MM.1S (cell line): ENCODE measurements around the gene OR7G2.

Experiments used
- EZH2phosphoT487 ChIP-seq: fragments of 300-600 bp; sonication (generic); IDR thresholded peaks from 2 replicates; pipeline ENCODE4 v1.6.1; 2018; ENCODE audit warnings: antibody characterized with exemption, low read length
- TF ChIP-seq, protein P1 (sequence below): fragments of 300-600 bp; sonication (generic); IDR thresholded peaks from 2 replicates; pipeline ENCODE4 v1.5.1; 2016; ENCODE audit warnings: antibody characterized with exemption, low read length, mixed read lengths

DNA sequence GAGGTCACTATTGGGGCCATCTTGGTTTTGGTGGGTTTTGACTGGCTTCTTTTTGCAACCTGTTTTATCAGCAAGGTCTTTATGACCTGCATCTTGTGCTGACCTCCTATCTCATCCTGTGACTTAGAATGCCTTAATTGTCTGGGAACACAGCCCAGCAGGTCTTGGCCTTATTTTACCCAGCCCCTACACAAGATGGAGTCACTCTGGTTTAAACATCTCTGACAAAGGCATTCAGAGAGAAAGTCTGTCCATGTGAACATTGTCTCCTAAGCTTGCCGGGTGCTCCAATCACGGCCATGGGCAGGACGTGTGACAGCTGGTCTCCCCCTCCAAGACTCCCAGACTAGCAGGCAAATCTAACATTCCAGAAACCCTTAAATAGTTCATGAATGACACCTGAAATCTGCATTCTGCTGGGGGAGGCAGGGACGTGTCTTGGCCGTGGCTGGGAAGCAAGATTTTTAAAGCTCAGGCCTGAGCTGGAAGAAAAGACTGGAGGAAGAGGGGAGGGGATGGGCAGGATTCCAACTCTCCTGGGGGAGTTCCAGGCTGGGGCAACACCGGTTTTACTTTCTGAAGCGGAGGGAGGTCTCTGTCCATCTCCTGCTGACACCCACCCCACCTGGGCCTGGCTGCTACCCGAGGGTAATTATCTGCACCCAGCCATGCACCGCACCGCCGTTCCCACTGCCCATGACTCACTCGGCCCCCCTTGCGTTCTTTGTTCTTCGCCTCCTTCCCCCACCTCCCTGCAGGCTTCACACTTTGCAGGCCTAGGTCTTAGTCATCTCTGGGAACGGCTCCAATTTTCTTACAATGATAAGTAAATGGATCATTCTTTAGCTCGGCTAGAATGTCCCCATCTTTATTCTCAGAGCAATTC lies 32.0 kb downstream of the OR7G2 start:
- TF ChIP-seq, protein P1, sequence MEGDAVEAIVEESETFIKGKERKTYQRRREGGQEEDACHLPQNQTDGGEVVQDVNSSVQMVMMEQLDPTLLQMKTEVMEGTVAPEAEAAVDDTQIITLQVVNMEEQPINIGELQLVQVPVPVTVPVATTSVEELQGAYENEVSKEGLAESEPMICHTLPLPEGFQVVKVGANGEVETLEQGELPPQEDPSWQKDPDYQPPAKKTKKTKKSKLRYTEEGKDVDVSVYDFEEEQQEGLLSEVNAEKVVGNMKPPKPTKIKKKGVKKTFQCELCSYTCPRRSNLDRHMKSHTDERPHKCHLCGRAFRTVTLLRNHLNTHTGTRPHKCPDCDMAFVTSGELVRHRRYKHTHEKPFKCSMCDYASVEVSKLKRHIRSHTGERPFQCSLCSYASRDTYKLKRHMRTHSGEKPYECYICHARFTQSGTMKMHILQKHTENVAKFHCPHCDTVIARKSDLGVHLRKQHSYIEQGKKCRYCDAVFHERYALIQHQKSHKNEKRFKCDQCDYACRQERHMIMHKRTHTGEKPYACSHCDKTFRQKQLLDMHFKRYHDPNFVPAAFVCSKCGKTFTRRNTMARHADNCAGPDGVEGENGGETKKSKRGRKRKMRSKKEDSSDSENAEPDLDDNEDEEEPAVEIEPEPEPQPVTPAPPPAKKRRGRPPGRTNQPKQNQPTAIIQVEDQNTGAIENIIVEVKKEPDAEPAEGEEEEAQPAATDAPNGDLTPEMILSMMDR: no peak
- TF ChIP-seq EZH2phosphoT487: no peak
